ENCODE data around the gene PPCS. TPM values are rescaled to one million over a fixed set of nuclear protein-coding genes. Genes with fewer than 3 reads are reported as not detected.

Gene PPCS
- total RNA-seq, 4 donors from 2014 or later: 11.5 to 76.3 (median 46.7) TPM

- no peak for TF ChIP-seq POLR2A (IDR thresholded peaks at IDR 0.05)
- TF ChIP-seq, protein P1, sequence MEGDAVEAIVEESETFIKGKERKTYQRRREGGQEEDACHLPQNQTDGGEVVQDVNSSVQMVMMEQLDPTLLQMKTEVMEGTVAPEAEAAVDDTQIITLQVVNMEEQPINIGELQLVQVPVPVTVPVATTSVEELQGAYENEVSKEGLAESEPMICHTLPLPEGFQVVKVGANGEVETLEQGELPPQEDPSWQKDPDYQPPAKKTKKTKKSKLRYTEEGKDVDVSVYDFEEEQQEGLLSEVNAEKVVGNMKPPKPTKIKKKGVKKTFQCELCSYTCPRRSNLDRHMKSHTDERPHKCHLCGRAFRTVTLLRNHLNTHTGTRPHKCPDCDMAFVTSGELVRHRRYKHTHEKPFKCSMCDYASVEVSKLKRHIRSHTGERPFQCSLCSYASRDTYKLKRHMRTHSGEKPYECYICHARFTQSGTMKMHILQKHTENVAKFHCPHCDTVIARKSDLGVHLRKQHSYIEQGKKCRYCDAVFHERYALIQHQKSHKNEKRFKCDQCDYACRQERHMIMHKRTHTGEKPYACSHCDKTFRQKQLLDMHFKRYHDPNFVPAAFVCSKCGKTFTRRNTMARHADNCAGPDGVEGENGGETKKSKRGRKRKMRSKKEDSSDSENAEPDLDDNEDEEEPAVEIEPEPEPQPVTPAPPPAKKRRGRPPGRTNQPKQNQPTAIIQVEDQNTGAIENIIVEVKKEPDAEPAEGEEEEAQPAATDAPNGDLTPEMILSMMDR (IDR thresholded peaks at IDR 0.05): no peak
- no peak for DNase-seq
- H3K9me3 ChIP-seq: peaks cover 0 to 33% of the 10 kb centered on the region in 2 donors
- H3K27me3 ChIP-seq: no peaks in the 10 kb centered on the region
- intact Hi-C loops (cut with DNase I; ENCODE audit: low total_unique reads): no loop called here
- H3K27ac ChIP-seq: no peak overlapping the region
- H3K4me1 ChIP-seq: no peaks in the 10 kb centered on the region
- no peaks in the 10 kb centered on the region for H3K36me3 ChIP-seq
- no peak overlapping the region for H3K4me3 ChIP-seq
Measured at GRCh38 chr1:42504535-42505128, 48.3 kb downstream of the PPCS start.

DNA sequence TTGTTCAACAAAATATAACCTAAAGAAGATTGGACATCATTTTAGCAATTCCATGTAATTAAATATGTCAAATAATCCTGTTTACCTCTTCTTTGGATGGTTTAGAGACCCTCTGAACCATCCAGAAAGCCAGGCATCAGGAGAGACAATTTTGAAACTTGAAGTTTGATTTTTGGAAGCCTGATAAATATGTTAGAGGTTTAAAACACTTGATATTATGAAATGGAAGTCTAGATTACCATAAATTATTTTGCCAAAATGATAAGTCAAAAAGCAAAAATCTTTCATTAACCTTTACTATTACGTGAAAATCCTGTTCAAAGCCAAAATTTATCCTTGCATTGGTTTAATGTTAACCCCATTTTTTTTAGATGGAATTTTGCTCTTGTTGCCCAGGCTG, 50.2 kb downstream of the PPCS start:
- peaks cover 0 to 39% of the 10 kb centered on the region in 2 donors for H3K9me3 ChIP-seq
- intact Hi-C loops (cut with DNase I; ENCODE audit: low total_unique reads): no loop called here
- H3K27ac ChIP-seq: no peak overlapping the region
- no peaks in the 10 kb centered on the region for H3K36me3 ChIP-seq
- TF ChIP-seq, protein P1 (IDR thresholded peaks at IDR 0.05): no peak
- no peak for TF ChIP-seq POLR2A (IDR thresholded peaks at IDR 0.05)
- no peaks in the 10 kb centered on the region for H3K4me1 ChIP-seq
- no peaks in the 10 kb centered on the region for H3K27me3 ChIP-seq
- DNase-seq: no peak
- no peak overlapping the region for H3K4me3 ChIP-seq

Small RNA genes within 50 kb of the gene (small RNA-seq; reads per million reads assigned to genes)
- not detected for gene TMSB4XP1

Other genes starting within 250 kb of the PPCS start
- gene FOXJ3, start 121.3 kb upstream of the PPCS start, total RNA-seq: 10 to 100 TPM; 31.2 to 88.4 (median 81.5) TPM
- gene RIMKLA, start 75.8 kb upstream of the PPCS start, total RNA-seq: 1 to 10 TPM in 1 of 4 donors, under 1 TPM in 2, not detected in 1; under 0.01 to 1.6 (median 0.62) TPM
- gene ZMYND12, start 521 bp upstream of the PPCS start, total RNA-seq: 1 to 10 TPM in 1 of 4 donors, under 1 TPM in 1, not detected in 2; 0.59 to 5.7 TPM
- gene CCDC30, start 6.7 kb downstream of the PPCS start, total RNA-seq: 10 to 100 TPM in 1 of 4 donors, 1 to 10 TPM in 3; 1.5 to 11.0 (median 6.0) TPM
- 10 to 100 TPM in 3 of 4 donors, 1 to 10 TPM in 1; 2.6 to 48.4 (median 36.3) TPM for gene PPIH, start 201.9 kb downstream of the PPCS start, total RNA-seq
- 100 to 1,000 TPM; 282 to 387 (median 333) TPM for gene YBX1, start 225.9 kb downstream of the PPCS start, total RNA-seq